GM21423 (cell line): ENCODE data around the gene DGKQ.

Source experiments
- ATAC-seq: cut with Tn5 transposase; IDR thresholded peaks from one replicate; pipeline ENCODE4 v1.9.1; 2021; ENCODE audit warnings: mild to moderate bottlenecking, moderate library complexity; ENCODE audit not compliant: unreplicated experiment

Gene DGKQ, protein sequence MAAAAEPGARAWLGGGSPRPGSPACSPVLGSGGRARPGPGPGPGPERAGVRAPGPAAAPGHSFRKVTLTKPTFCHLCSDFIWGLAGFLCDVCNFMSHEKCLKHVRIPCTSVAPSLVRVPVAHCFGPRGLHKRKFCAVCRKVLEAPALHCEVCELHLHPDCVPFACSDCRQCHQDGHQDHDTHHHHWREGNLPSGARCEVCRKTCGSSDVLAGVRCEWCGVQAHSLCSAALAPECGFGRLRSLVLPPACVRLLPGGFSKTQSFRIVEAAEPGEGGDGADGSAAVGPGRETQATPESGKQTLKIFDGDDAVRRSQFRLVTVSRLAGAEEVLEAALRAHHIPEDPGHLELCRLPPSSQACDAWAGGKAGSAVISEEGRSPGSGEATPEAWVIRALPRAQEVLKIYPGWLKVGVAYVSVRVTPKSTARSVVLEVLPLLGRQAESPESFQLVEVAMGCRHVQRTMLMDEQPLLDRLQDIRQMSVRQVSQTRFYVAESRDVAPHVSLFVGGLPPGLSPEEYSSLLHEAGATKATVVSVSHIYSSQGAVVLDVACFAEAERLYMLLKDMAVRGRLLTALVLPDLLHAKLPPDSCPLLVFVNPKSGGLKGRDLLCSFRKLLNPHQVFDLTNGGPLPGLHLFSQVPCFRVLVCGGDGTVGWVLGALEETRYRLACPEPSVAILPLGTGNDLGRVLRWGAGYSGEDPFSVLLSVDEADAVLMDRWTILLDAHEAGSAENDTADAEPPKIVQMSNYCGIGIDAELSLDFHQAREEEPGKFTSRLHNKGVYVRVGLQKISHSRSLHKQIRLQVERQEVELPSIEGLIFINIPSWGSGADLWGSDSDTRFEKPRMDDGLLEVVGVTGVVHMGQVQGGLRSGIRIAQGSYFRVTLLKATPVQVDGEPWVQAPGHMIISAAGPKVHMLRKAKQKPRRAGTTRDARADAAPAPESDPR

DNA sequence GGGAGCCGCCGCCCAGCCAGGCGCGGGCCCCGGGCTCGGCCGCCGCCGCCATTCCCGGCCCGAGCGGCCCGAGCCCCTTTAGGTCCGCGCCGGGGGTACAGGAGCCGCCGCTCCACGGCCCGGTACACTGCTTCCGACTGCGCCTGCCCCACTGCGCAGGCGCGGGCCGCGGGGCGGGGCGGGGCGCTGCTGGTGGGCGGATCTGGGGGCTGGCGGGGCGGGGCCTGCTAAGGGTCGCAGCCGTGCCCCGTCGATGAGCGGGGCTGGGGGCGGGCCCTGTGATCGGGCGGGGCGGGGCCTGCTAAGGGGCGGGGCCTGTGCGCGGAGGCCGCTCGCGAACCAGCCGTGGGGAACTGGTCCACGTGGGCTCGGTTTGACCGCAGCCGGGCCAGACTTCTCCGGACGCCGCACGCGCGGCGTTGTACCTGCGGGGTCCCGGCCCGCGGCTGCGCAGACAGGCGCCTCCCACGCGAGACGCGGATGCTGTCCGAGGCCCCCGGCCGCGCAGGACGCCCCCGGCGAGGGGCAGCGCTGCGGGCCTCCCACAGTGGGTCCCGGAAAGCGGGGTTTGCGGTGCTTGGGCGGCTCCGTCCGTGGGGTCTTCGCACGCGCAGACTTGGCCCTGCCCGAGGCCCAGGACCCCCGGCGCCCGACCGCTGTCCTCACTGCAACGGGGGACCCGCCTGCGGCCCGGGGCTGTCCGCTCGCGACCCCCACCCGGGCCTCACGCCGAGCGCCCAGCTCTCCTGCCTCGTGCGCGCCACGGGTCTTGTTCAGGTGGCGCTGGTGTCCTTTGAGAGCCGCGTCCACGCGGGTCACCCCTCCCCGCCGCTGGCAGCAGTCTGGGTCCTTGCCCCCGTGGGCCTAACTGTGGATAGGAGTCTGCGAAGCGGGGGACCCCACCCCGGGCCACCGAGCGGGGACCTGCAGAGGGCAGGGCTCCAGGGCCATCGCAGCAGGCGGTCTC is at the start of gene DGKQ:
Gene DGKQ (minus strand): TSS at position 139 of the 967 bp plus-strand sequence. CDS start 87 bp downstream, at position 52.
- ATAC-seq: peak; percentile 64

DNA sequence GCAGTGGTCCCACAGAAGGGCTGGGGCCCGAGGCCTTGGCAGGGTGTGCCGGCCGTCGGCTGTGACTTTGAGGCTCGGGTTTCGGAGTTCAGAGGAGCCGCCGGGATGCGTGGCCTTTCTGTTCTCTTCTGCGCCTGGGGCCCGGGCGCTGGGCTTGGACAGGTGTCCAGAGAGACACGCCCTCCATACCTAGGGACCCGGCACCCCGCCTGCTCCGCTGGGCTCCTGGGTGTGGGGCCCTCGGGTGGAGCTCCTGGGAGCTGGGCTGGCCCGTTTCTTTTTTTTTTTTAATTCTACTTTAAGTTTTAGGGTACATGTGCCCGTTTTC is 49.3 kb upstream of the DGKQ start:
- no peak for ATAC-seq

DNA sequence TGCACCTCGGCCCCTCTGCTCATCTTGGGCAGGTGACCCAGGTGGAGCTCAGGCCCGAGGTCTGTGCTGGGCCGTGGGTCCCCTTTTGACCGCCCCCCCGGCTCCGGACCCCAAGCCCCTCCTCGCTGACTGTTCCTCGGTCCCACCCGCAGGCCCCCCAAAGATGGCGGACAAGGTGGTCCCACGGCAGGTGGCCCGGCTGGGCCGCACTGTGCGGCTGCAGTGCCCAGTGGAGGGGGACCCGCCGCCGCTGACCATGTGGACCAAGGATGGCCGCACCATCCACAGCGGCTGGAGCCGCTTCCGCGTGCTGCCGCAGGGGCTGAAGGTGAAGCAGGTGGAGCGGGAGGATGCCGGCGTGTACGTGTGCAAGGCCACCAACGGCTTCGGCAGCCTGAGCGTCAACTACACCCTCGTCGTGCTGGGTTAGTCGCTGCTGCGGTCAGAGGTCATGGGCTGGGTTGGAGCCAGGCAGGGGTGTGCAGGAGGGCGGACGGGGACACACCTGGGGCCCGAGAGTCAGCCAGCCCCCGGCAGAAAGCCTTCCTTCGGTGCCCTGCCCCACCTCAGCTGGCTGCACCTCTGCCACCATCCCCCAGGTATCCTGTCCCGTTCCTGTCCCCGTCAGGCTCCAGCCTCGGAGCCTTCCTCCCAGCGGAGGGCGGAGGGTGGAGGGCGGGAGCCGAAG is 48.8 kb upstream of the DGKQ start:
- no peak for ATAC-seq

DNA sequence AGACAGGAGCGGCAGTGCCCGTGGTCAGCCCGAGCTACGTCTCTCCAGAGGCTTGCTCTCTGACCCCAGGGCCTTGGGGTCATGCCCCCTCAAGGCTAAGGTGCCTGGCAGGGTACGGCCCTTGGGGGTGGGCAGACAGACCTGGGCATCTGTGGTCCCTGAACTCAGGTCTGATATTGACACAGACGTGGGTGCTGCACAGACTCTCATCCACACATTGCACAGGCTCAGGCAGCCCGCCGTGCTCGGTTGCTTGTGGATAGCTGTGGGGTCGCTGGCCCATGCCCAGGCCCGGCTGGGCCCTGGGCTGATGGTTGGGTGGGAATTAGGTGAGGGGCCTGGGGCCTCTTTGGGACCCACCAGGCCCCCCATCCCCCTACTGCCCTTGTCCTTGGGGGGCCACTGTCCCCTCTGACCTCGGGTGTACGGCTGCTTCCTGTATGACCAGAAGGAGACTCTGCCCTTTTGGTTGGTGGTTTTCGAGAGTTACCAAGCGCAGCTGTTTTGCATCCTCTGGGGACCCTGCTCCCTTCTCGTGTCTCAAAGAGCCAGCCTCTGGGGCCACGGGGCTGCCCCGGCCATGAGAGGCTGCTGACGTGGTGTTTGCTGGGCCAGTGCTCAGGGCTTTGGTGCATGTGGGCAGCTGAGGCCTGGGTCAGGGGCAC is 48.1 kb upstream of the DGKQ start:
- ATAC-seq: peak; percentile 80

DNA sequence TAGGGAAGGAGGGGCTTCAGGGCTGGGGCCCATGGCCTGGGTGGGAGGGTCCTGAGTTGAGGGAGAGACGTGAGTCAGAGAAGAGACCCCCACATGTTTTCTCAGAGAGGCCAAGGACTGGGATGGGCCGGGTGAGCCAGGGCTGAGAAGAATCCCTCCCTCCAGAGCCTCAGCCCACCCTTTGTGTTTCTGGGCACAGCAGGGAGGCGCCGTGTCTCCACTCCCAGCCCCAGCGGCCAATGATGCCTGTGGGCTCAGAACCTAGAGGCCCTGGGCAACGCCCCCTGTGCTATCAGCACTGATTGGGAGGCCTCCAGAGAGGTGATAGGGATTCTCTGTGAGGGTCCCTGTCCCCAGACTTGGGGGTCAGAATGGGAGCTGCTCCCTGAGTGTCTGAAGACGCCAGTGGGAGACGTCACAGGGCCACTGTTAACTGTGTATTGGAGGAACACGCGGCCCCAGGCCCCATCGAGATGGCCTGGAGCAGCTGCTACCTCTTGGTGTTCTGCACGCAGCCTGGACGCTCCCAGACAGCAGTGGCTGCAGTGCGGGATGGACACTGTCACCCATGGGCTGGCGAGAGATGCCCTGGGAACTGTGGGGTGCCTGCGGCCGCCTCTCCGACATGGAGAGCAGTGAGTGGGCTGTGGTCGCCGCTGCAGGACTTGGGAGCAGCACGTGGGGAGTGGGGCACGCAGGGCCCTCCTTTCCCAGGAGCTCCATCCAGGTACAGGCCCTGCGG is 46.5 kb upstream of the DGKQ start:
- ATAC-seq: no peak

DNA sequence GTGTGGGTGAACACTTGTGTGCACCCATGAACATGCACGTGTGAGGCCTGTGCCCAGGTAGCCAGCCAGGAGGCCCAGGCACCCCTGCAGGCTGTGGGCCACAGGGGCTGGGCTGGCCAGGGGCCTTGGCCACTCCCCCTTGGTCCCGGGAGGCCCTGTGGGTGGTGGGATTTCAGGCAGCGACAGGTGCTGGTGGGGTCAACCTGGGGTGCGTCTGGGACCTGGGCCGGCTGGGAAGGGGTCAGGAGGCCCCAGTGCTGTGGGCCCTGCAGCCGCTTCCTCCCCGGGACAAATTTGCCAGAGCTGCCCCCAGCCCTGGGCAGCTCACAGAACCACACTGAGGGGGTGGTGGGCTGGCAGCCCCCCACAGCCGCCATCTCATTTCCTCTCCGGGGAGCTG is 46.0 kb upstream of the DGKQ start:
- ATAC-seq: no peak

DNA sequence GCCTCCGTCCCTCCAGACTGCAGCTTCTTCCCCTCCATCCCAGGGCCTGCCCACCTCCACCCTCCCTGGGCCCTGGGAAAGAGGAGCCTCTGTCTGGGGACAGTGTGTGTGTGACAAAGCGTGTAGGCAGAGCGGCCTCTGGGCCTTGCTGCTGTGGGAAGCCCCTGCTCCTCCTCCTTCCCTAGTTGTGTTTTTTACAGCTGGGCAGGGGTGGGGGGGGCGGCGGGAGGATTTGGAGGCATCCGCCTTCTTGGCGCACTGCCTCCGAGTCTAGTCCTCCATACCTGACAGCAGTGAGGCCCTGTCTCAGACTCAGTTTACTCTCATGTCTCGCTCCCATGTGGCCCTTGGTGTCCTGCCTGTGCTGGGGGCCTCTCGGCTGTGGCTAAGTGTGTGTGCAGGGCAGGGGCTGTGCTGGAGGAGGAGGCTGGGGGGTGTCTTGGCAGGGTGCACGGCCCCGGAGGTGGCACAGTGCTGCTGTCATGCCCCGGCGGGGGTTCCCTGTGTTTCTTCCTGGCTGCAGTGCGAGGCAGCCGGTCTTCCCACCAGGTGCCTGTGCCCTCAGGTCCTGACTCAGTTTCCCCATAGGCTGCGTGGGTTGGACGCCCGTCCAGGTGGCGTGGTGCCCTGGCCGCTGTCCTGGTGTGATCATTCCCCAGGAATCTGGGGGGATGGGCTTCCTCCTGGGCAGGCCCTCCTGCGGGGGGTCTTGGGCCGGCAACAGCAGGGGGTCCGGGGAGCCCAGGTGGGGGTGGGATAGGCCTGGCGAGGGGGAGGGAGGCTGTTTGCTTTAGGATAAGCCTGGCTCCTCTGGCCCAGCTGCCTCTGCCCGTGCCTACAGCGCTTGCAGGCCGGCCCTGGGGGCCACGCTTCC is 45.0 kb upstream of the DGKQ start:
- ATAC-seq: no peak

DNA sequence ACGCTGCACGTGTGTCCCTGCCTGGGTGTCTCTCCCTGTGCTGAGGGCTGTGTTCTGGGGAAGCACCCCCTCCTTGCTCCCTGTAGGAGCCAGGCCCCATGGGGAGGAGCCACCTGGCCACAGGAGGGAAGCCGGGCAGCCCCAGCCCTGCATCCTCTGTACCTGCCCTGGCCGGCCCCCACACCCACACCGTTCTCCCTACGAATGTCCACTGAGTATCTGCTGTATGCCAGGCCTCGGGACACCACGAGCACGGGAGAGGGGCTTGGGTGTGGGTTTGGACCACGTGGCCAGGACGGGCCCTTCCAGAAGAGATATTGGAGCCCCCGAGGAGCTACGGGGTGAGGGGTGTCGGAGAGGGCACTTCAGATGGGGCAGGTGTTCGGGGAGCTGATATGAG is 44.3 kb upstream of the DGKQ start:
- no peak for ATAC-seq

DNA sequence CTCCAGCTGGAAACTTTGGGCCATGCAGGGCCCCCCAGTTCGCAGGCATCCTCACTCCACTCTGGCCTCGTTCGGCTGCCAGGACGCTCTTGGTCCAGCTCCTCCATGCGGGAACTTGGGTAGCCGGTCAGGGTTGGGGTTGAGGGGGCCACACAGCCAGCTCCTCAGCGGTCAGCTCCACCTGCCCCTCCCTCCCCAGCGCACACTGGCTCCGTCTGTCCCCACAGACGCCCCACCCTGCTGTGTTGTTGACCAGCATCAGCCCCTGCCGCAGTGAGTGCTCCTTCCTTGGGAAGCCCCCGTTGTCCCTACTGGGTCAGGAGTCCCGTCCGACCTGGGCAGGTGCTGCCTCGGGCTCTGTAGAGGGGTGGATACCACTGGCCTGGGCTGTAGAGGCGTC is 43.8 kb upstream of the DGKQ start:
- no peak for ATAC-seq

DNA sequence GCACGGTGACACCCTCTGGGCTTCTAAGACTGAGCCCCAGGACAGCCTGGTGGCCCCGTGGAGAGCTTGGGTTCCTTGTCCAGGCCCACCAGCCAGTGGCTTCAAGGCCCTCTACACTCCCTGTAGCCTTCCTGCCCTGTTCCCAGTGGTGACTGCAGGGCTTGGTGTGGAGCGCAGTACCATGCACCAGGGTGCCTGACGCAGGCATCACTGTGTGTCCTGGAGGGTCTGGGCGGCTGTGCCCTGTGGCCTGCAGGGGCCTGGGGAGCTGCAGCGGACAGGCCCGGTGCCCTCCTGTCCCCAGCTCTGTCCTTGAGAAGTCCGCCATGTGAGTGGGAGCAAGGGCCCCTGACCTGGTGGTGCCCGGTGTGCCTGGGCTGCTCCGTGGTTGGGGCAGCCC is 42.4 kb upstream of the DGKQ start:
- no peak for ATAC-seq

DNA sequence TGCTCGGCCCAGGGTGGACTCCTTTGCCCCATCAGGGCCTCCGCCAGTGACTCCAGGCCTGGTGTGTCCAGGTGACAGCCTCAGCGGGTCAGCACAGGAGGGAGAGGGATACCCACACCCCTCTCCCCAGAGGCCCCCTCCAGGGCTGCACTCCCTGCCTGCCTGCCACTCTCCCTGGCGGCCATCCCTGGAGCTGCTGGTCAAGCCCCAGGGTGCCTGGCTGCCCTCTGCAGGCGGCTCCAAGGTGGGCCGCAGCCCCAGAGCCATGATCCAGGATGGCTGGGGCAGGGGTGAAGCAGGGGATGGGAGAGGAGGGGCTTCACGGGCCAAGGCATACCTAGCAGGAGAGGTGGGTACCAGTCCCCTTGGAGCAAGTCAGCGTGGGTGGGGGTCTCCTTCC is 41.8 kb upstream of the DGKQ start:
- no peak for ATAC-seq

DNA sequence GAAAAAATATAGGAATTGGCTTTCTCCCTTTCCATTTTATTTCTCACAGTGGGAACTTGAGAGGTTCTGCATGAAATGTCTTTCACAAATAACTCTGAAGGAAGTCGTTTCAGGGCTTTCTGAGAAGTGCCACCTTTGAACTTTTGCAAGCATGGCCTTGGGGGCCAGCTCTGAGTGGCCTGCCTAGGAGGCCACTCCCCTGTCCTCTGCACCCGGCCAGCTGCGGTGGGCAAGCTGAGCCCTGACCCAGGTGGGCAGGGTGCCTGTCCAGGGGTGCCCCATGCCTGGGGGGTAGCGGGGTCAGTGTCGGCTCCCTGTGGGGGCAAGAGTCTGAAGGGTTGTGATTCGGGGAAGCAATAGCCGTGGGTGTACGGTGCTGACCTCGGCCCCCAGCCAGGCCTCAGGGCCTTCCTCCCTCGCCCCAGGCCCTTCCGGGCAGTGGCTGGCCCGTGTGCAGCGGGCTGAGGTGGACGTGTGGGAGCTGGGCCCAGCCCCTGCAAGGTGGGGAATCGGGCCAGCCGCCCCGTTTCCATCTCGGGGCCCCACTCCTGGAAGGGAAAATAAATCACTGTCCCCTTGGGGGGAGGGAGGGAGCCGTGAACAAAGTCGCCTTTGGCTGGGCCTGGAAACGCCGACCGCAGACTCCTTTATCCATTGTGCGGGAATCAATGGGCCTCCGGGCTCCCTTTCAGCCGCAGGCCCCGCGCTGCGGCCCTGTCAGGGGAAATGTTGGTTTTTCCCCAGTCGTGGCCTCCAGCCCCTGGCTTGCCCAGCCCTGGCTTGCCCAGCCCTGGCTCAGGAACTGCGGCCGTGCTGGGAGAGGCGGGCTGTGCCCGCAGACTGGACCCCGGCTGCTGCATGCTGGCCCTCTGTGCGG is 41.2 kb upstream of the DGKQ start:
- no peak for ATAC-seq

DNA sequence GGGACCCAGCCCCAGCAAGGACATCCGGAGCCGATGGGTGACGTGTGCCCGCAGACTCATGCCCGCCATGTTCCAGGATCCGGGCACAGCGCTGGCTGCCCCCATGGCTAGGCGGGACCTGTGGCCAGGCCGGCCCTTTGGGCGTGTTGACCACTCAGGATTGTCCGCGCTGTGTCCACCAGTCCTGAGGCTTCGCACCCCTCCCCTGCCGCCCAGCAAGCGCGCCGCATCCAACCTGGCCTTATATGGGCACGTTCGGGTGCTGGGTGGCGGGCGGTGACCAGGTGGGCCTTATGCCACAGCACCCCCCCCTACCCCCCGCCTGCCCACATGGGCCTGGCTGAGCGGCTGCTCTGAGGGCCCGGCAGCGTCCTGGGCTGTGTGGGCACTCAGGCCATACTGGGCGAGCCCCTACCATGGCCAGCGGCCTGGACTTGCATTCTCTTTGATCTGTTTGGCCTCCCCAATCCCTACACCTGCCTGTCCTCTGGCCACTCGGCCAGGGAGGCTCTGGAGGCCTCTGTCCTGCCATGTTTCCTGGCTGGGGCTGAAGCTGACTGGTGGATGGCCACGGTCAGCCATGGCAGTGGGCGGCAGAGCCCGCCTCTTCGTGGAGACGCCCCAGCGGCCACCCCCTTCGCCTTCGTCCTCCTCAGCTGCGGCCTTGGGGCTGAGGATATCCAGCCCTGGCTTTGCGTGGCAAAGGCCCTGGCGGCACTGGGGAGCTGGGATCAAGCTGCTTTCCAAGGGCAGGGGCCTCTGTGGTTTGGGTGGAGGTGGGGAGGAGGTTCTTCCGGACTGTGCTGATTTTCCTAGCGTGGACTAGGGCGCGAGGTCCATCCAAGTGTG is 40.1 kb upstream of the DGKQ start:
- ATAC-seq: no peak

DNA sequence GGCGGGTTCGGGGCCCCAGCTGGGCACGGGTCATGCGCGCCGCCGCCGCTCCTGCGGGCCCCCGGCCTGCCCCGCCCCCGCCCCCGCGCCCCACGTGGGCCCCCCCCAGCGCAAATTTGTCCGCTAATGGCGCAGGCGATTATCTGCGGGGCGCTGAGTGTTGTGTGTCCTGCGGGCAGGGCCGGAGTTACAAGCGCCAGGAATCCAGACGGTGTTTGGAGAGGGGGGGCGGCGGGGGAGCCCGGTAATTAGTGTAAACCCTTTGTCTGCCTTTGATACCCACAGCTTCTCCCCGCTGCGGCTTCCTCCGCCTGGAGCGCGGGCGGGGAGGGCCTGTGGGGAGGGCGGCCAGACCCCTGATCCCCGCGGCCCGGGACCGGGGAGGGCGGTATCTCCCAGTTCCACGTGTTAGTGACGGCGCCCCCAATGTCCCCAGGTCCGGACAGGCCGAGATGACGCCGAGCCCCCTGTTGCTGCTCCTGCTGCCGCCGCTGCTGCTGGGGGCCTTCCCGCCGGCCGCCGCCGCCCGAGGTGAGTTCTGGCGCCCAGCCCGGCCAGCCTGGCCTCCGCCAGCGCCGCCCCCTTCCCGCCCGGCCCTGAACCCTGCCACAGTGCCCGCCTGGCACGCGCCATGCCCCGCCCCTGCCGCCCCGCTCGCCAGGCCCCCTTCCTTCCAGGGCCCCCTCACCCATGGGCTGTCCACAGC is 38.8 kb upstream of the DGKQ start:
- no peak for ATAC-seq

DNA sequence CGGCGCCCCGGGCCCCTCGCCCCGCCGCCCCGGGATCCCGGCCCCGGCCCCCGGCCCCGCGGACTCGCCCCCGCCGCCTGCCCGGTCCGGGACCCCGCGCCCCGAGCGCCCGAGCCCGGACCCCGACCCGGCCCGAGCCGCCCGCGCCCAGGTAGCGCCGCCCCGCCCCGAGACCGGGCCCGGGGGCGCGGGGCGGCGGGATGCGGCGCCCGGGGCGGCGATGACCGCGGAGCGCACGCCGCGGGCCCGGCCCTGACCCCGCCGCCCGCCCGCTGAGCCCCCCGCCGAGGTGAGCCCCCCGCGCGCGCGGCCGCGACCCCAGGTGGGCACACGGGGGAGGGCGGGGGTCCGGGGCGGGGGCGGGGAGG is 38.3 kb upstream of the DGKQ start:
- ATAC-seq: no peak
